DMS53 (cell line): ENCODE results near the gene YIPF3.

Experiments used
- DNase-seq: peaks from one replicate; lab custom pipeline; 2025; lab: John Stamatoyannopoulos, UW

The YIPF3 gene

GRCh38 chr6:43464337-43464736, 52.4 kb downstream of the YIPF3 start:
- DNase-seq: no peak

GRCh38 chr6:43461936-43462335, 54.8 kb downstream of the YIPF3 start:
- DNase-seq: no peak
